DOHH2 (cell line): Measurements from ENCODE around the gene PGAP1.

Experiments
- H3F3A ChIP-seq: fragments of 200-600 bp; sonication (generic), shearing (Covaris generic); 2 replicates; pipeline ENCODE4 v1.6.0; 2016; ENCODE audit warnings: antibody characterized with exemption, mild to moderate bottlenecking; ENCODE audit not compliant: control insufficient read depth, insufficient read depth
- H3K27ac ChIP-seq: fragments of 200-600 bp; sonication (generic); 2 replicates; pipeline ENCODE4 v1.5.1; 2014; ENCODE audit warnings: low read depth, mild to moderate bottlenecking, low read length, moderate library complexity
- H3K27me3 ChIP-seq: fragments of 200-600 bp; sonication (generic); 2 replicates; pipeline ENCODE4 v1.6.1; 2014; ENCODE audit warnings: mild to moderate bottlenecking, low read length, mixed read lengths; ENCODE audit not compliant: control insufficient read depth
- H3K36me3 ChIP-seq: fragments of 200-600 bp; sonication (generic); 2 replicates; pipeline ENCODE4 v1.6.1; 2014; ENCODE audit warnings: mild to moderate bottlenecking, low read length, moderate library complexity, mixed read lengths; ENCODE audit not compliant: control insufficient read depth
- H3K4me1 ChIP-seq: fragments of 200-600 bp; sonication (generic); 2 replicates; pipeline ENCODE4 v1.6.1; 2014; ENCODE audit warnings: mild to moderate bottlenecking, low read length, mixed read lengths; ENCODE audit not compliant: control insufficient read depth
- H3K4me2 ChIP-seq: fragments of 200-600 bp; sonication (generic); 2 replicates; pipeline ENCODE4 v1.6.0; 2014; ENCODE audit warnings: mild to moderate bottlenecking, low read length, moderate library complexity
- H3K4me3 ChIP-seq: fragments of 200-600 bp; sonication (generic); 2 replicates; pipeline ENCODE4 v1.5.1; 2014; ENCODE audit warnings: mild to moderate bottlenecking, low read length, mixed read lengths
- H3K79me2 ChIP-seq: fragments of 200-600 bp; sonication (generic); 2 replicates; pipeline ENCODE4 v1.6.1; 2014; ENCODE audit warnings: mild to moderate bottlenecking, low read length, mixed read lengths; ENCODE audit not compliant: control insufficient read depth
- H3K9me2 ChIP-seq: fragments of 200-600 bp; sonication (generic); replicated peaks from 2 replicates; pipeline ENCODE4 v1.6.1; 2014; ENCODE audit warnings: mild to moderate bottlenecking, low read length, mixed read lengths; ENCODE audit not compliant: control insufficient read depth
- H3K9me3 ChIP-seq: fragments of 200-600 bp; sonication (generic); 2 replicates; pipeline ENCODE4 v1.6.1; 2014; ENCODE audit warnings: antibody characterized with exemption, low read length, mixed read lengths; ENCODE audit not compliant: control insufficient read depth, insufficient read depth
- H4K20me1 ChIP-seq: fragments of 200-600 bp; sonication (generic); 2 replicates; pipeline ENCODE4 v1.6.0; 2014; ENCODE audit warnings: low read depth, mild to moderate bottlenecking, antibody characterized with exemption, low read length, moderate library complexity; ENCODE audit not compliant: control insufficient read depth, insufficient read depth
- CTCF ChIP-seq: fragments of 200-600 bp; sonication (generic); IDR thresholded peaks from one replicate; pipeline ENCODE4 v1.5.1; 2014; ENCODE audit warnings: antibody characterized with exemption, mild to moderate bottlenecking, low read depth, low read length; ENCODE audit not compliant: poor library complexity, severe bottlenecking
- EZH2phosphoT487 ChIP-seq: fragments of 200-600 bp; sonication (generic); IDR thresholded peaks from 2 replicates; pipeline ENCODE4 v1.6.1; 2017; ENCODE audit warnings: borderline replicate concordance, mild to moderate bottlenecking, antibody characterized with exemption, low read length, moderate library complexity, mixed read lengths

Gene PGAP1

GRCh38 chr2:196954001-196954400 lies 27.5 kb upstream of the PGAP1 start:
- H3F3A ChIP-seq, result no peaks in the 10 kb centered on the region
- no peaks in the 10 kb centered on the region for H4K20me1 ChIP-seq
- no peak overlapping the region for H3K27ac ChIP-seq
- no peak overlapping the region for H3K4me2 ChIP-seq
- H3K9me3 ChIP-seq, result no peaks in the 10 kb centered on the region
- no peak overlapping the region for H3K4me3 ChIP-seq
- H3K9me2 ChIP-seq, result no peaks in the 10 kb centered on the region
- H3K4me1 ChIP-seq, result no peaks in the 10 kb centered on the region
- no peak for TF ChIP-seq CTCF
- TF ChIP-seq EZH2phosphoT487, result no peak
- 0 out of 2 replicates have a peak, but pooled peaks cover 2% of the 10 kb centered on the region for H3K27me3 ChIP-seq
- no peaks in the 10 kb centered on the region for H3K79me2 ChIP-seq
- H3K36me3 ChIP-seq, result no peaks in the 10 kb centered on the region

GRCh38 chr2:196952936-196953335 lies 26.4 kb upstream of the PGAP1 start:
- H4K20me1 ChIP-seq, result no peaks in the 10 kb centered on the region
- no peak for TF ChIP-seq EZH2phosphoT487
- no peak for TF ChIP-seq CTCF
- no peaks in the 10 kb centered on the region for H3K79me2 ChIP-seq
- H3F3A ChIP-seq, result no peaks in the 10 kb centered on the region
- H3K27me3 ChIP-seq, result 0 out of 2 replicates have a peak, but pooled peaks cover 2% of the 10 kb centered on the region
- H3K4me1 ChIP-seq, result no peaks in the 10 kb centered on the region
- H3K27ac ChIP-seq, result no peak overlapping the region
- no peaks in the 10 kb centered on the region for H3K36me3 ChIP-seq
- no peaks in the 10 kb centered on the region for H3K9me2 ChIP-seq
- no peaks in the 10 kb centered on the region for H3K9me3 ChIP-seq
- H3K4me3 ChIP-seq, result no peak overlapping the region
- no peak overlapping the region for H3K4me2 ChIP-seq

- Histone ChIP-seq H4K20me1 (no peaks in the 10 kb centered on the region), H3K36me3 (no peaks in the 10 kb centered on the region), H3K9me3 (no peaks in the 10 kb centered on the region), H3F3A (no peaks in the 10 kb centered on the region), H3K4me2 (no peak overlapping the region), H3K4me1 (no peaks in the 10 kb centered on the region), H3K9me2 (no peaks in the 10 kb centered on the region), H3K79me2 (no peaks in the 10 kb centered on the region), H3K27me3 (0 out of 2 replicates have a peak, but pooled peaks cover 2% of the 10 kb centered on the region), H3K4me3 (no peak overlapping the region), H3K27ac (no peak overlapping the region)
- no peak for TF ChIP-seq EZH2phosphoT487
- no peak for TF ChIP-seq CTCF
Measured at GRCh38 chr2:196951973-196952372, 25.5 kb upstream of the PGAP1 start.

- no peaks in the 10 kb centered on the region for H3K9me2 ChIP-seq
- H3K9me3 ChIP-seq, result no peaks in the 10 kb centered on the region
- no peak overlapping the region for H3K4me2 ChIP-seq
- H4K20me1 ChIP-seq, result no peaks in the 10 kb centered on the region
- no peaks in the 10 kb centered on the region for H3F3A ChIP-seq
- no peaks in the 10 kb centered on the region for H3K4me1 ChIP-seq
- no peaks in the 10 kb centered on the region for H3K36me3 ChIP-seq
- H3K27me3 ChIP-seq, result 0 out of 2 replicates have a peak, but pooled peaks cover 2% of the 10 kb centered on the region
- no peaks in the 10 kb centered on the region for H3K79me2 ChIP-seq
- H3K27ac ChIP-seq, result no peak overlapping the region
- no peak overlapping the region for H3K4me3 ChIP-seq
- no peak for TF ChIP-seq EZH2phosphoT487
- no peak for TF ChIP-seq CTCF
Measured at GRCh38 chr2:196949116-196949515, 22.6 kb upstream of the PGAP1 start.
